Lung (tissue), 12 donors: ENCODE measurements around the gene NOL12. TPM values are rescaled to one million over a fixed set of nuclear protein-coding genes. Genes with fewer than 3 reads are reported as not detected.
A peak's percentile ranks its signal among the peaks of the same experiment; 100 is the strongest.
"Not testable (repeated sequence)": the region's sequence is repeated elsewhere in the genome, so short reads cannot be mapped to it uniquely, and the experiment has no call there.

Experiments
- ATAC-seq: fragments of 200-7000 bp; cut with Tn5 transposase; one replicate; pipeline ENCODE4 v1.9.1; 2020; ENCODE audit warnings: moderate number of reproducible peaks; ENCODE audit not compliant: insufficient read depth, low FRiP score
- DNase-seq, 3 donors: peaks; one replicate each; pipeline ENCODE4 v3.0.0-alpha.2; 2013 to 2017
- H3K27ac ChIP-seq, 2 donors: one replicate each; pipeline ENCODE4 v1.5.1; 2013; ENCODE audit warnings: mild to moderate bottlenecking in 2 of 2, moderate library complexity in 2 of 2, control low read depth in 1 of 2, inconsistent platforms in 1 of 2, low read depth in 1 of 2, low read length in 1 of 2
- H3K27me3 ChIP-seq, 3 donors: one replicate each; pipeline ENCODE4 v1.5.1; 2013; ENCODE audit warnings: low read length in 2 of 3; ENCODE audit not compliant: control insufficient read depth in 3 of 3, insufficient read depth in 3 of 3
- H3K36me3 ChIP-seq, 4 donors: one replicate each; pipeline ENCODE4 v1.5.1; 2013; ENCODE audit warnings: low read length in 4 of 4, mild to moderate bottlenecking in 1 of 4, moderate library complexity in 1 of 4; ENCODE audit not compliant: control insufficient read depth in 4 of 4, insufficient read depth in 4 of 4
- H3K4me1 ChIP-seq, 5 donors: one replicate each; pipeline ENCODE4 v1.5.1; 2013; ENCODE audit warnings: low read length in 5 of 5, mild to moderate bottlenecking in 2 of 5, moderate library complexity in 1 of 5; ENCODE audit not compliant: control insufficient read depth in 5 of 5, insufficient read depth in 5 of 5
- H3K4me3 ChIP-seq: one replicate; pipeline ENCODE4 v1.5.1; 2013; ENCODE audit warnings: mild to moderate bottlenecking, control low read depth, moderate library complexity
- H3K9ac ChIP-seq, 2 donors: one replicate each; pipeline ENCODE4 v1.5.1; 2013; ENCODE audit warnings: low read length in 2 of 2, control low read depth in 1 of 2; ENCODE audit not compliant: insufficient read depth in 1 of 2
- H3K9me3 ChIP-seq, 4 donors: one replicate each; pipeline ENCODE4 v1.5.1; 2013; ENCODE audit warnings: low read length in 3 of 4, mild to moderate bottlenecking in 1 of 4, moderate library complexity in 1 of 4; ENCODE audit not compliant: control insufficient read depth in 4 of 4, insufficient read depth in 3 of 4
- CTCF ChIP-seq: IDR thresholded peaks from 2 replicates; pipeline ENCODE4 v1.5.1; 2012; ENCODE audit warnings: mild to moderate bottlenecking; ENCODE audit errors: control extremely low read depth, extremely low read depth
- WGBS, 2 donors: extraction: QIAGEN DNeasy Blood & Tissue Kit; methylation state at CpG; one replicate each; pipeline ENCODE4 v1.1.7; 2013; 5-methylcytosine and 5-hydroxymethylcytosine counted together
- polyA plus RNA-seq, 2 donors: library from polyadenylated mRNA; stranded (reverse); fragments of 200-250 nt; gene quantifications; one replicate each; pipeline ENCODE4 v1.2.1, GENCODE V29; 2013
- total RNA-seq, 2 donors: library from RNA; depleted of rRNA in 1 of 2; stranded (reverse); fragments of >200 nt in 1 of 2; gene quantifications; one replicate each; pipeline ENCODE4 v1.2.1, GENCODE V29; 2014 to 2021
- donor health status: control.
- donor health status: control.
- donor health status: Bipolar disorder and iron deficiency.
- donor health status: healthy.
- donor health status: DM: yes; HTN: yes; CAD: no.

NOL12 gene
- total and polyA plus RNA-seq, 4 donors = 14.5 to 37.0 (median 29.5) TPM

- 93 to 94% methylated on average over 15 of the region's 15 CpGs for WGBS, 2 donors
- no peak for TF ChIP-seq CTCF
- H3K27me3 ChIP-seq = no peaks in the 10 kb centered on the region
- DNase-seq (no peak), ATAC-seq (no peak)
- H3K4me1 ChIP-seq = peaks cover 0 to 16% (median 2%) of the 10 kb centered on the region in 5 donors
- no peak overlapping the region for H3K27ac ChIP-seq
- no peak overlapping the region for H3K4me3 ChIP-seq
- peaks cover 11 to 49% (median 15%) of the 10 kb centered on the region in 4 donors for H3K36me3 ChIP-seq
- H3K9me3 ChIP-seq = no peaks in the 10 kb centered on the region
- H3K9ac ChIP-seq = no peak overlapping the region
Observed at GRCh38 chr22:37692627-37693285, 6.6 kb downstream of the NOL12 start.

- not testable (repeated sequence) for H3K9me3 ChIP-seq, H3K4me3 ChIP-seq, H3K27ac ChIP-seq, H3K9ac ChIP-seq, DNase-seq, ATAC-seq, H3K27me3 ChIP-seq
- WGBS, 2 donors = 98 to 99% methylated on average over 7 of the region's 7 CpGs
- Histone ChIP-seq H3K36me3 (peaks cover 5 to 37% (median 11%) of the 10 kb centered on the region in 4 donors), H3K4me1 (peaks cover 0 to 16% (median 2%) of the 10 kb centered on the region in 5 donors)
Observed at GRCh38 chr22:37694131-37694530, 8.0 kb downstream of the NOL12 start.

GRCh38 chr22:37696260-37696656, 10.1 kb downstream of the NOL12 start:
- not testable (repeated sequence) for H3K4me3 ChIP-seq, H3K27me3 ChIP-seq, H3K27ac ChIP-seq, H3K9me3 ChIP-seq, DNase-seq, ATAC-seq
- Histone ChIP-seq H3K4me1 (peaks cover 0 to 16% (median 2%) of the 10 kb centered on the region in 5 donors), H3K36me3 (peaks cover 3 to 25% (median 9%) of the 10 kb centered on the region in 4 donors), H3K9ac (peak overlapping the region in 1 of 2 donors; percentile 32)
- 26 to 34% methylated on average over 12 to 13 of the region's 13 CpGs for WGBS, 2 donors

GRCh38 chr22:37696657-37697537, 10.8 kb downstream of the NOL12 start, which contains the start of gene TRIOBP:
Gene TRIOBP (plus strand): TSS chr22:37697048. CDS start chr22:37701366, 4,318 bp downstream.
- Histone ChIP-seq H3K27me3 (no peaks in the 10 kb centered on the region), H3K36me3 (peaks cover 0 to 19% (median 5%) of the 10 kb centered on the region in 4 donors), H3K4me3 (no peak within 1 kb of the TSS), H3K9me3 (no peaks in the 10 kb centered on the region), H3K9ac (peak within 1 kb of the TSS in 1 of 2 donors; percentile 32), H3K27ac (no peak within 1 kb of the TSS), H3K4me1 (peaks cover 0 to 16% (median 2%) of the 10 kb centered on the region in 5 donors)
- ATAC-seq (peak; percentile 99), DNase-seq (peak; percentile 95 to 97 (median 95))
- 11 to 15% methylated on average over 39 of the region's 39 CpGs for WGBS, 2 donors
- peak; percentile 47 for TF ChIP-seq CTCF
